Measurements from ENCODE around the gene DAGLA. TPM values are rescaled to one million over a fixed set of nuclear protein-coding genes. Genes with fewer than 3 reads are reported as not detected.

The DAGLA gene
- total RNA-seq, 1 experiment from 2014 or later: 10.9 TPM

- Histone ChIP-seq H3K36me3 (ENCODE audit: insufficient read depth, low read length, poor library complexity, severe bottlenecking) (peaks cover 64% of the 10 kb centered on the region), H3K27me3 (replicated peaks; ENCODE audit: insufficient read depth, low read depth, low read length, poor library complexity) (no peaks in the 10 kb centered on the region), H3K4me3 (ENCODE audit: low read depth, low read length, poor library complexity, severe bottlenecking) (peak overlapping the region; percentile 100), H3K9me3 (ENCODE audit: low read depth, low read length, poor library complexity, severe bottlenecking) (no peaks in the 10 kb centered on the region), H3K4me1 (ENCODE audit: insufficient read depth, low read length, poor library complexity, severe bottlenecking) (peaks cover 16% of the 10 kb centered on the region), H3K27ac (ENCODE audit: low read depth, low read length, poor library complexity, severe bottlenecking) (peak overlapping the region; percentile 100)
- no peak for TF ChIP-seq EZH2 (IDR thresholded peaks at IDR 0.05; ENCODE audit: borderline replicate concordance, low read depth, low read length, poor library complexity, severe bottlenecking)
- TF ChIP-seq CTCF (conservative IDR thresholded peaks at IDR 0.05; ENCODE audit: low read depth, low read length): no peak
- intact Hi-C loops (cut with micrococcal nuclease; ENCODE audit: unreplicated experiment): no loop called here
- ChIA-PET CTCF (no interaction called here), POLR2A (ENCODE audit: low non-redundant PET) (no interaction called here)
- DNase-seq (ENCODE audit: low spot score): peak; percentile 84
- TSS peak; percentile 83 for BruUV-seq (replicated peaks)
Observed at GRCh38 chr11:61791737-61792309, 111.6 kb downstream of the DAGLA start.

- BruUV-seq (replicated peaks): no TSS peak
- peak within 1 kb of the TSS; percentile 100 for H3K4me3 ChIP-seq (ENCODE audit: low read depth, low read length, poor library complexity, severe bottlenecking)
- peak; percentile 98 for DNase-seq (ENCODE audit: low spot score)
- intact Hi-C loops (cut with micrococcal nuclease; ENCODE audit: unreplicated experiment): no loop called here
- ChIA-PET CTCF (interaction anchor here (0.6 to 1.2 kb wide), 4 partner anchors 24 to 888 kb away, joined by 3 to 4 read pairs (median 4); partner anchors contain the start of gene FADS1), POLR2A (ENCODE audit: low non-redundant PET) (no interaction called here)
- H3K36me3 ChIP-seq (ENCODE audit: insufficient read depth, low read length, poor library complexity, severe bottlenecking): peaks cover 62% of the 10 kb centered on the region
- no peaks in the 10 kb centered on the region for H3K27me3 ChIP-seq (replicated peaks; ENCODE audit: insufficient read depth, low read depth, low read length, poor library complexity)
- no peaks in the 10 kb centered on the region for H3K9me3 ChIP-seq (ENCODE audit: low read depth, low read length, poor library complexity, severe bottlenecking)
- TF ChIP-seq CTCF (conservative IDR thresholded peaks at IDR 0.05; ENCODE audit: low read depth, low read length) (no peak), EZH2 (IDR thresholded peaks at IDR 0.05; ENCODE audit: borderline replicate concordance, low read depth, low read length, poor library complexity, severe bottlenecking) (no peak)
- peak within 1 kb of the TSS; percentile 100 for H3K27ac ChIP-seq (ENCODE audit: low read depth, low read length, poor library complexity, severe bottlenecking)
- H3K4me1 ChIP-seq (ENCODE audit: insufficient read depth, low read length, poor library complexity, severe bottlenecking): peaks cover 16% of the 10 kb centered on the region
Observed at GRCh38 chr11:61792310-61793082, 112.3 kb downstream of the DAGLA start, which contains the start of the genes FEN1 and TMEM258. Gene FEN1, plus strand, starts transcription at chr11:61792911. Its CDS starts 2,451 bp downstream, at chr11:61795362. Gene TMEM258, minus strand, starts transcription at chr11:61792599. Its CDS starts 41 bp downstream, at chr11:61792558.

GRCh38 chr11:61793083-61793828 lies 113.1 kb downstream of the DAGLA start:
- Histone ChIP-seq H3K36me3 (ENCODE audit: insufficient read depth, low read length, poor library complexity, severe bottlenecking) (peaks cover 61% of the 10 kb centered on the region), H3K4me3 (ENCODE audit: low read depth, low read length, poor library complexity, severe bottlenecking) (peak overlapping the region; percentile 100), H3K4me1 (ENCODE audit: insufficient read depth, low read length, poor library complexity, severe bottlenecking) (peaks cover 17% of the 10 kb centered on the region), H3K27ac (ENCODE audit: low read depth, low read length, poor library complexity, severe bottlenecking) (peak overlapping the region; percentile 100), H3K9me3 (ENCODE audit: low read depth, low read length, poor library complexity, severe bottlenecking) (no peaks in the 10 kb centered on the region), H3K27me3 (replicated peaks; ENCODE audit: insufficient read depth, low read depth, low read length, poor library complexity) (no peaks in the 10 kb centered on the region)
- no peak for DNase-seq (ENCODE audit: low spot score)
- ChIA-PET CTCF (interaction anchor here (0.6 to 1.2 kb wide), 4 partner anchors 23 to 888 kb away, joined by 3 to 4 read pairs (median 4); partner anchors contain the start of gene FADS1), POLR2A (ENCODE audit: low non-redundant PET) (no interaction called here)
- TF ChIP-seq EZH2 (IDR thresholded peaks at IDR 0.05; ENCODE audit: borderline replicate concordance, low read depth, low read length, poor library complexity, severe bottlenecking) (no peak), CTCF (conservative IDR thresholded peaks at IDR 0.05; ENCODE audit: low read depth, low read length) (no peak)
- intact Hi-C loops (cut with micrococcal nuclease; ENCODE audit: unreplicated experiment): no loop called here
- TSS peak; percentile 45 for BruUV-seq (replicated peaks)
